ENCODE results near the gene ELOVL5.
"Not testable (repeated sequence)": the region's sequence is repeated elsewhere in the genome, so short reads cannot be mapped to it uniquely, and the experiment has no call there.

The ELOVL5 gene

DNA sequence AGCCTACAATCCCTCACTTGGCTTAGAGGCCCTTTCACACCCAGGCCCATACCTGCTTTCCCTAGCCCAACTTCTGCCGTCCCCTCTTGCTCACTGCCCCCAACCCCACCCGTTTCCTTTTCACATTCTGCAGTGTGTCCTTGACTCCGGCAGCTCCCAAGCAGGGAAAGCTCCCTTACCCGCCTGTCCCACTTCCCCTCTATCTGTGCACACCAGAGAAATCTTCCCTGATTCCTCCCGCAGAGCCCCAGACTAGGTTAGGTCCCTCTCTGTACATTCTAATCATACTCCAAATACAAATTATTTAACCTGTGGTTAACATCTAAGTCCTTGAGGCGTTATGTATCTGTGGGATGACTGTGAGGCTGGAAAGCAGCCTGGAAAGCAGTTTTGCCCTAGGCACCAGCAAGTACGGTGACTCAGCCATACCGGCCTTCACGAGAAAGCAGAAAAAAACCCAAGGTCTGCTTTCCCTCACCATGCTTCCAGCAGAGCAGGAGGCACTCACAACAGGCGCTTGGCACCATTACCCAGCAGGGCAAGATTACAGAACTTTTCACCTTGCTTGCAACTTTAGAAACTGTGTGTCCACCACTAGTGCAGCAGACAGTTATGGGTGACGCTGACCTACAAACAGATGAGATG is 22.3 kb downstream of the ELOVL5 start:
- peak; percentile 19 for DNase-seq

DNA sequence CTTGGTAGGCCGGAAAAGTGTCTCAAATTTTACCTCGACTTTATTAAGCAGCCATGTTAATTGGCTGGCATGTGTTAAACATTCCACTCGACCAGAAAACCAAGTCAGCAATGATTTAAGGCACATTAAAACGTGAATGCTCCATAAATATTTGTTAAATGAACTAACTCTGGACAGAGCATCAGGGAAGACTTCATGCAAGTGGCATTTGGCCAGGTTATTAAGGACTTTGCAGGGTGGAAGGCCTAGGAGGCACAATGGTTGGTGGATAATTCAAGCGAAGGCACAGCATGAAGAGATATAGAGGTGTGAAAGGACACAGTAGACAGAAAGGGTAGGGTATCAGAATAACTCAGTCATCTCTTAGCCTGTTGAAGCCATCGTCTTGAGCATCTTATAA is 23.0 kb downstream of the ELOVL5 start:
- no peak for DNase-seq

DNA sequence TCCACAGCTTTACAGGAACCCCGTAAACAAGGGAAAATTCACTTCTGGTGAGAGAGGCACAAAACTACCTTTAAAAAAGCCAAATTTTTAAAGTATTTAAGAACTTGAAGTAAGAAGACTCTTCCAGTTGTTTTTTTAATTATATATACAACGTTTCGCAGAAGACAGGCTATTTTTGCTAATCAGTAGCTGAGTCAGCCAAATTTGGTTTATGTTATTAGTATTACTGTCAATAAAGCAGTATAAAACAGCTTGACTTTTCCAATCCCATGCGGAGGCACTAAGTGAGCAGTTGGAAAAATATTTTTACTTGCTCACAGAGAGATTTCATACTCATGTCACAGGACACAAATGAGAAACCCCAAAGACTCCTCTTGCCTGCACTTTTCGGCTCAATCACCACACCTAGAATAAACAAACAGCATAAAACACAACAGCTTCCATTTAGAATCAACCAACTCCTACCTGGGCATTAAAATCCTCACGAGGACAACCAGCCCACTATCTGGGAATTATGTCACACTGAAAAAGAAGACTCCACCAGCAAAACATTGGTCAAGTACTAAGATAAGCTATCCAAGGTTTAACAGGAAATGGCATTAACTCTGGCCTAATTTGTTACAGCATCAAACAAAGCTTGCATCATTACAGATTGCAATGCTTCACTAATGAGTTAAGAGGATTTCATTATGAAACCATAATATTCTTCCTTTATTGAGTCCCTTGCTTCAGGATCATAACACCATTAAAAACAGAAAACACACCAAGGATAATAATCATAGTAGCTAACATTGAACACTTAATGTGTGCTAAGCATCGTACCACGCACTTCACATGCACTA is 26.3 kb downstream of the ELOVL5 start:
- DNase-seq, result no peak

DNA sequence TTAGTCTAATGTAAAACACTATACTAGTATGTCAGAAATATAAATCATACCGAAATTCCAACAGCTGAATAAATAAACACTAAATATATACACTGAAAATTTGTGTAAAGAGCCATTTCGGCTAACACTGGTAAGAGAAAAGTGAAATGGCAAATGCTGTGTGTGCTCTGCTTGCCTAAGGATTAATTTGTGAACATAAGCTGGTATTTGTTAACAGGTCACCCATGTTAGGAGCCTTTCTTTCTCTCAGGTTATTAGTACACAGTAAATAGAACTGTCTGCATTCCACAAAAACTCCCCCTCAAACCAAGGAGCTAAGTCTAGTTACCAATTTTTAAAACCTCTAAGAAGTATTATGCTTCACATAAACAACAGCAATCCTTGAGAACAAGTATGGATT is 27.0 kb downstream of the ELOVL5 start:
- no peak for DNase-seq

DNA sequence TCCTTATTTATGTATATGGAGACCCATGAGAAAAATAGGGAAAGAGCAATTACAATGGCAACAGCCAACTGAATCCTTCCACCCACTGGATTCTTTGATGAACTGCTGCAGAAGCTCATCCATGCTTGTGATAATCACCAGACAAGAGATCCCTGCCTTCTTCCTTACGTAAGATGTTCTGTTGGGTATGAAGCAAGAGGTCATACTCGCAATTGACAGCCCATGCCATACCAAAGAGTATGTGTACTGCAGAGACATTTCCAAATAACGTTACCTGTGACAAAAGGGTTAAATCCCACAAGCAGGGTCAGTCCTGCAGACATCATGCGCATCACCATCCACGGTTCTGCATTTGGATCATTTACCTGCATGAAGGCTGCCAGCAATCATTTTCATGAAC is 27.8 kb downstream of the ELOVL5 start:
- DNase-seq, result no peak

DNA sequence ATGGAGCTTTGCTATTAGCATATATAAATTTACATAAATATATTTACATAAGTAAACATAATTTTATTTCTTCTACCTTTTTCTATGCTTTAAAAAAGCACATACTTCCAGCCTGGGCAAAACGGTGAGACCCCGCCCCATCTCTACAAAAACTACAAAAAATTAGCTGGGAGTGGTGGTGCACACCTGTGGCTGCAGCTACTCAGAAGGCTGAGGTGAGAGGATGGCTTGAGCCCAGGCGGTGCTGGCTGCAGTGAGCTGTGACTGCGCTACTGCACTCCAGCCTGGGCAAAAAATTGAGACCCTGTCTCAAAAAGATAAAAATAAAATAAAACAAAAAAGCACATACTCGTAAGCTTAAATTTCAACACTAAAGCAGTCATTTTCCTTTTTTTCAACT is 30.3 kb downstream of the ELOVL5 start:
- DNase-seq, result no peak

DNA sequence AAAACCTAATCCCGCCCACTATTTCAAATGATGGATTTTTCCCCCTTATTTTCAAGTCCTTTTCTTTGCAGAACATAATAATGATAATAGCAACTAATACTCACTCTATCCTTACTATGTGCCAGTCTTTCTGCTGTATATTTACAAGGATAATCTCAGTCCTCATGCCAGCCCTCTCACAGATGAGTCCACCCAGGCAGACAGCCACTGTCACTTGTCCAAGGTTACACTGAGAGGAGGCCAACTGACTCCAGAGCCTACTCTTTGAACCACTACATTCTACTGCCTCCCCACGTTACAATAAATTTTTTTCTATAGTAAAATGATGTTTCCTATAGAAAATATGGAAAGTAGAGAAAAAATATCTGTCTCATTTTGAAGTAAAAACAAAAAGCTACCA is 30.9 kb downstream of the ELOVL5 start:
- DNase-seq, result no peak

DNA sequence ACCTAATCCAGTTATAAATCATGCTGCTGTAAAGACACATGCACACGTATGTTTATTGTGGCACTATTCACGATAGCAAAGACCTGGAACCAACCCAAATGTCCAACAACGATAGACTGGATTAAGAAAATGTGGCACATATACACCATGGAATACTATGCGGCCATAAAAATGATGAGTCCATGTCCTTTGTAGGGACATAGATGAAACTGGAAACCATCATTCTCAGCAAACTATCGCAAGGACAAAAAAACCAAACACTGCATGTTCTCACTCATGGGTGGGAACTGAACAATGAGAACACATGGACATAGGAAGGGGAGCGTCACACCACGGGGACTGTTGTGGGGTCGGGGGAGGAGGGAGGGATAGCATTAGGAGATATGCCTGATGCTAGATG is 31.5 kb downstream of the ELOVL5 start:
- DNase-seq, result not testable (repeated sequence)

DNA sequence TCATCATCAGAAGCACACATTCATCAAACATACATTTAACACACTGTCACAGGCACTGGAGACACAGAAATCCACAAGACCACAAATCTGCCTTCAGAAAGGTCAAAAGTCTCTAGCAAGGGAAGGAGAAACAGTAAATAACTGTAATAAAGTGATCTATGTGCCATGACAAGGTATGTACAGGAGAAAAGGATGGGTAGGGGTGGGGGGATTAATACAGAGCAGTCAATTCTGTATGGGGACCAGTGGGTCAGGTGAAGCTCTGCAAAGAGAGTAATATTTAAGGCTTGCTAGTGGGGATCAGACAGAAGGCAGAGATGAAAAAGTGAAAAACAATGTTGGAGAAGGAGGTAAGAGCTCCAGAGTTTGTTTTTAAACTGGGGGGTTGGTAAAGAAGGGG is 32.6 kb downstream of the ELOVL5 start:
- no peak for DNase-seq

DNA sequence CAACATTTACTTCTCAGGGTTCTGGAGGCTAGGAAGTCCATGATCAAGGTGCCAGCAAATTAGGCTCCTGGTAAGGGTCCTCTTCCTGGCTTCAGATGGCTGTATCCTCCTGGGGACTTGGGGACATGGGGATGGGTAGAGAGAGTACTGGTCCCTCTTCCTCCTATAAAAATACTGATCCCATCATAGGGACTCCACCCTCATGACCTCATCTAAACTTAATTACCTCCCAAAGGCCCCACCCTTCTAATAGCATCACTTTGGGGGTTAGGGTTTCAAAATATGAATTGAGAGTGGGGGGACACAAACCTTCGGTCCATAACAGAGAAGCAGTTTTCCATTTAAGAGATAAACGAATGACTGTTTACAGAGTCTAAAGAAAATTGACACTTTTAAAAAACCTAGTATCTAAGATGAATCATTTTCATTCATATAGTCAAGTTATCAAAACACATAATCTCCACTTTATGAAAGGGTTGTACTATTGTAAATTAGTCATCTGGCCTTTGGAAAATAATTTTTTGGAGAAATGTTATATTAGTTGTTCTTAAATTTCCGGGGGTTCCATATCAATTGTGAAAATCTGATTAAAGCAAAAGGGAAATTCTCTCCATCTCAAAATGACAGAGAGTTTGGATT is 33.5 kb downstream of the ELOVL5 start:
- DNase-seq, result no peak

DNA sequence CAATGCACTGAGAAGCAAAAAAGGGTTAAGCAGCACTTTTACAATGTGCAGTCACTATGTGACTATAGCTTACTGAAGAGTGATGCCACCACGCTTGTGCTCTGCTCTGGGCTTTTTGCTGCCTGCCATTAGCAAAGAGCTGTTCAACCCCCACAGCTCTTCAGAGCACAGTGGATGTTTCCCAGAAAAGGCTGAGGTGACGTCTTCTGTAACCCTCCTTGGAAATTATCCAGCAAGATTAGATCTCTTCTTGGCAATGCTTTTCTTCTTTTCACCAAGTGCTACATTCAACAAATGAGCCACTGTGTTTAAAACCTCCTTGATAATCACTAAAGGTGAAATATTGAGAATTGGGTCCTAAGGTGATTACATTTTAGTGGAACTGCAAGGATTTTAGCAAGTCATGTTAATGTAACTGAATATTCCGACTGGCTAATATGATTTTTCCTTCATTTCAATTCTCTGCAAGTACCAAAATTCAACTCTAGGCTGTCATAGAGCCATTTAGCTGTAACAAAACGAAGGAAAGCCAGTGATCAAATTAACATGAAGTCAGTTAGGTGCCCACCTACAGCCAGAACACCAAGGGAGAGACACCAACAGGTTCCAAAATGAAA is 34.9 kb downstream of the ELOVL5 start:
- no peak for DNase-seq

DNA sequence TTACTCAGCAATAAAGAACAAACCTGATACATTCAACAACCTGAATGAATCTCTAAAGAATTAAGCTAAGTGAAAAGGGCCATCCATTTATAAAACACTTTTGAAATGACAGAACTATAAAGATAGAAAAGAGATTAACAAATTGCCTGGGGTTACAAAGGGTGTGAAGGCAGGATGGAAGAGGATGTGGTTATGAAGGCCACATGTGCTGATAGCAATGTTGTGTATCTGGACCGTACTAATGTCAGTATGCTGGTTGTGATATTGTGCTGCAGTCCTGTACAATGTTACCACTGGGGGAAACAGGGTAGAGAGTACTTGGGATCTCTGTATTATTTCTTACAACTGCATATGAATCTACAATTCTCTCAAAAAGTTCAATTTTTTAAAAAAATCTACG is 36.4 kb downstream of the ELOVL5 start:
- no peak for DNase-seq

DNA sequence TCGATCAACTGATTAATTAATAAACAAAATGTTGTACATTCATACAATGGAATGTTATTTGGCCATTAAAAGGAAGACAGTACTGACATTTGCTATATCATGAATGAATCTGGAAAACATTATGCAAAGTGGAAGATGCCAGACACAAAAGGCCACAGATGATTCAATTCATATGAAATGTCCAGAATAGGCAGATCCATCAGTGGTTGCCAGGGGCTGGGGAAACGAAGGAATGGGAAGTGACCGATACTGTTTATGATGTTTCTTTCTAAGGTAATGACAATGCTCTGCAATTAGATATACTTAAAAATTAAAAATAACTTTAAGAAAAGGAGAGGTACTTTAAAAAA is 37.2 kb downstream of the ELOVL5 start:
- no peak for DNase-seq

DNA sequence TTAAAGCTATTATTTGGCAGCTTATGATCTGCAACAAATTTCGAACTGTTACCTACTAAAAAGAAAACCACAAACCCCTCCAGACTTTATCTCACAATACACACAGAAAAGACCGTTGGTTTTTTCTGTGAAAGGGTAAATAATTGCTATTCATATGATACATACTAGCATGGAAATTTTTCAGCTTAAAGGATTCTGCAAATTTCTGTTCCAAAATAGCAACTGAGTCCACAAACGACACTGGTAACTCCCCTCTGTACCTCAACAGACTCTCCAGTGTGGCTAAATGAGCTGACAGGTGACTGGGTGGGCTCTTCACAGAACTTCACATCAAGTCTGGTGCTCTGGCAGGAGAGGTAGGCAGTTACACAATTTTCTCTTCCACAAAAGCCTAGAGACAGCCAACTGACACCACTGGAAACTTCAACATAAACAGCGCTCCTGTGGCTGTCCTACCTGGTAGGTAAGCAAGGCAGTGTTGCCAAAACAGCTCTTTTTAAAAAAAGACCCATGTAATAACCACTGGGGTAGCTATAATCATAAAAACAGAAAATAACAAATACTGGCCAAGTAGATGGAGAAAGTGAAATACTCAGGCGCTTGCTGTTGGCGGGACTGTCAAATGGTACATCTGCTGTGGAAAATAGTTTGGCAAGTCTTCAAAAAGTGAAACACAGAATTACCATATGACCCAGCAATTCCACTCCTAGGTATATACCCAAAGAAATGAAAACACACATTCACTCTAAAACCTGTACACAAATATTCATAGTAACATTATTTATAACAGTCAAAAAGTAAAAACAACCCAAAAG is 37.8 kb downstream of the ELOVL5 start:
- DNase-seq, result no peak

DNA sequence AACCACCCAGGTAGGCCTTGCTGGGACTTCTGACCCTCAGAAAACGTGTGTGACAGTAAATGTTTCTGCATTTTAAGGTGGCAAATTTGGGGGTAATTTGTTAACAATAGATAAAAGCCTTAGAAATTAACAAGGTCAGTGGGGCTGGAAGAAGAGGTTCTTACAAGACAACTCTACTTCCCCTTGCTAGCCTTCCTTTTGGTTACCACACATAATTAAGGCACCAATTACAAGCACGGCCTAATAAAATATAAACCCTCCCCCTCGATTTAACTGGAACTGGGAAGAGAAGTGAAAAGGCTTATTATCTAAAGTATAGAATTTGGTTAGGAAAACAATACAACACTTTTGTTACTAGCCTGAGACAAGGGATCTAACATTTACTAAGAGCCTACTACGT is 38.8 kb downstream of the ELOVL5 start:
- no peak for DNase-seq

DNA sequence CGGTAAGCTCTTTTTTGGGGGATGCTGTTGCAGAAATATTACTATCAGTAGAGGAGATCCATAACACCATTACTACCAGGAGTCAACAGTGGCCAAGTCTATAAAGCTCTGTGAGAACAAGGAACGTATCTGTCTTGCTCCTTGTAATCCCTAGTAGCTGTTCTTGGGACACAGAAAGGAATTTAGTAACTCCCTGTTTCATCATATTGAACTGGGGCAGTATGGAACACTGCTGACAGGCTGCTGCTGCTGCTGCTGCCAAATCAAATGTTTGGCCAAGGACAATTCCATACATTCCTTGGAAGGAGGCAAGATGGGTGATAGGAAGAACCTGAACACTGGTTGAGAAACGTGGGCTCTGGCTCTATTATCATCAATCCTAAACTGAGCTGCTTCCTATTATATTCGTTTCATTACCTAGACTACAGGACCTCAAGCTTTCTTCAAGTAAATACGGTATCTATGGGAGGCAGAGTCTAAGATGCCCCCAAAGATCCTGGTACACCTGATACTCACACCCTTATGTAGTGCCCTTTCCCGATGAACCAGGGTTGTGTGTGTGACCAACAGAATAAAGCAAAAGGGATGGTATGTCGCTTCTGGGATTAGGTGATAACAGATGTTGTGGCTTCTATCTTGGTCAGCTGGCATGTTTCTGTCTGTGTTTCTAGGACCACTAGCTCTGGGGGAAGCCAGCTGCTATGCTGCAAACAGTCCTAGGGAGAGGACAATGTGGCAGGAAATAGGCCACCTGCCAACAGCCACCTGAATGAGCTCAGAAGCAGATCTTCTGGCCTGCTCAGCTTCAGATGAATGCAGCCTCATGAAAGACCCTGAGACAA is 39.5 kb downstream of the ELOVL5 start:
- no peak for DNase-seq

DNA sequence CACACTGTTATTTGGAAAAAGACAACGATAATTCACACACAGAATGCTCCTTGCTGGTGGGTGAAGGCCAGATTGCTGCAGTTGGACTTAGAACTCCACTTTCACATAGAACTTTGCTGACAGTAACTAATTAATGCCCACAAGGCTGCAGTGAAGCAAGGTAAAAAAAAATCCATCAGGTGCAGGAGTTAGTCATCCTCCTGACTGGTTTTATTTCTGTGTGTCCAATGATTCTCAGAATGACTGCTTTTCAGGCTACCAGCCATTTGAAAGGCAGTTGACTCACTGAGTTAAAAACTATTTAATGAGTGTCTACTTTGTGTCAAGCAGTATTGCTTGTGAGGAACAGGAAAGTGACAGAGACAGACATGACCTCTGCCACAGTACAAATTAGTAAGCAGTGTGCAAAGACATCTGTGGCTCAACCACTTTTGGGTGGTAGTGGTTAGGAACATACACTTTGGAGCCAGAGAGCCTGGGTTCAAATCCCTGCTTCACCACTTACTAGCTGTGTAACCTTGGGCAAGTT is 41.9 kb downstream of the ELOVL5 start:
- no peak for DNase-seq

DNA sequence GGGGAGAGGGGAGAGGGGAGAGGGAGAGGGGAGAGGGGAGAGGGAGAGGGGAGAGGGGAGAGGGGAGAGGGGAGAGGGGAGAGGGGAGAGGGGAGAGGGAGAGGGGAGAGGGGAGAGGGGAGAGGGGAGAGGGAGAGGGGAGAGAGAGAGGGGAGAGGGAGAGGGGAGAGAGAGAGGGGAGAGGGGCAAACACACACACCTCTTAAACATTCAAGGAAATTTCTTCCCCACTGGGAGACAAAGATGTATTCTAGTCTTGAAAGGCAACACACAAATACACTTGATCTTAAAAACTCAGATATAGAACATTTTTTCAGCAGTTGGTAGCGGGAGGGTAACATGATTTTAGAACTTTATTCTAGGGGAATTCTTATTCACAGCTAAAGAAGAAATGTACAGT is 42.5 kb downstream of the ELOVL5 start:
- DNase-seq, result not testable (repeated sequence)

DNA sequence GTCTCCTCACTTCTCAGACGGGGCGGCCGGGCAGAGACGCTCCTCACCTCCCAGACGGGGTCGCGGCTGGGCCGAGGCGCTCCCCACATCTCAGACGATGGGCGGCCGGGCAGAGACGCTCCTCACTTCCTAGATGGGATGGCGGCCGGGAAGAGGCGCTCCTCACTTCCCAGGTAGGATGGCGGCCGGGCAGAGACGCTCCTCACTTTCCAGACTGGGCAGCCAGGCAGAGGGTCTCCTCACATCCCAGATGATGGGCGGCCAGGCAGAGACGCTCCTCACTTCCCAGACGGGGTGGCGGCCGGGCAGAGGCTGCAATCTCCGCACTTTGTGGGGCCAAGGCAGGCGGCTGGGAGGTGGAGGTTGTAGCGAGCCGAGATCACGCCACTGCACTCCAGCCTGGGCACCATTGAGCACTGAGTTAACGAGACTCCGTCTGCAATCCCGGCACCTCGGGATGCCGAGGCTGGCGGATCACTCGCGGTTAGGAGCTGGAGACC is 43.2 kb downstream of the ELOVL5 start:
- DNase-seq, result not testable (repeated sequence)

DNA sequence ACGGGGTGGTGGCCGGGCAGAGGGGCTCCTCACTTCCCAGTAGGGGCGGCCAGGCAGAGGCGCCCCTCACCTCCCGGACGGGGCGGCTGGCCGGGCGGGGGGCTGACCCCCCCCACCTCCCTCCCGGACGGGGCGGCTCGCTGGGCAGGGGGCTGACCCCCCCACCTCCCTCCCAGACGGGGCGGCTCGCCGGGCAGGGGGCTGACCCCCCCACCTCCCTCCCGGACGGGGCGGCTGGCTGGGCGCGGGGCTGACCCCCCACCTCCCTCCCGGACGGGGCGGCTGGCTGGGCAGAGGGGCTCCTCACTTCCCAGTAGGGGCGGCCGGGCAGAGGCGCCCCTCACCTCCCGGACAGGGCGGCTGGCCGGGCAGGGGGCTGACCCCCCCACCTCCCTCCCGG is 43.8 kb downstream of the ELOVL5 start:
- not testable (repeated sequence) for DNase-seq

DNA sequence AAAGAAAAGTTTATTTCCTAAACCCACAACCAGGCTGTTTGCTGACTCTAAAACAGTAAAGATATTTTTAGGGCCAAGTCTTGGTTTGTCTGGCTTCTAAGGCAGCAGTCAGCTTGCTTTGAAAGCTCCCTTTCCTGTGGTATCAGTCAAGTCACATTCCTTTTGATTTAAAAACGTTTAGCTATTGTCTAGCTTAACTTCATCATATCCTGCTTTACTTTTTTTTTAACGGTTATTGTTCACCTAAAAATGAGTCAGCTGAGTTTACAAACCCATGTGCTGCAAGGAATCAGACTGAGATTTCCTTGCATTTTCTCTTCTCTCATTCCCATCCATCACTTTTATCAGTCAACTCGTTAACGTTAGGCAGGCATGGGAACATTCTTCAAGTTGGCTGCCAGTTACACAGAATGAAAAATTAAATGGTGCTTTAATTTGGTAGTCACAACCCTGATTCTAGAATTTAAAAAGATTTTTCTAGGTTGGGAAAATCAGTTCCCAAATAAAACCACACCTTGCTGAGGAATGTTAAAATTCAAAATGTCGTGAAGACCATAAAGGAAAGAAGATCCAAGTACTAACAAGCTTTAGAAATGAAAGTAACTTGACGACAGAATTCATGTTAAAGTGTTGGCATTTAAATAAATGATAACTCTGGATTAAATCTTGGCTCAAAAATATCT is 45.9 kb downstream of the ELOVL5 start:
- no peak for DNase-seq
